WTC11 (cell line): Measurements from ENCODE around the gene COL9A2. TPM values are rescaled to one million over a fixed set of nuclear protein-coding genes. Genes with fewer than 3 reads are reported as not detected.

Source experiments
- ATF1 ChIP-seq: sonication (generic); formaldehyde crosslinking; IDR thresholded peaks from 2 replicates; pipeline ENCODE4 v1.8.1; 2023; ENCODE audit warnings: mild to moderate bottlenecking, moderate library complexity, missing genetic modification reagents
- ATF6 ChIP-seq: sonication (generic); formaldehyde crosslinking; IDR thresholded peaks from 2 replicates; pipeline ENCODE4 v1.8.1; 2023; ENCODE audit warnings: mild to moderate bottlenecking, missing genetic modification reagents
- CREB1 ChIP-seq: sonication (generic); formaldehyde crosslinking; IDR thresholded peaks from 2 replicates; pipeline ENCODE4 v1.8.0; 2023; ENCODE audit warnings: mild to moderate bottlenecking, missing genetic modification reagents
- E2F4 ChIP-seq: sonication (generic); formaldehyde crosslinking; IDR thresholded peaks from 2 replicates; pipeline ENCODE4 v1.8.1; 2022; ENCODE audit warnings: low read depth, mild to moderate bottlenecking, moderate library complexity, missing genetic modification reagents, borderline replicate concordance
- ELF4 ChIP-seq: sonication (generic); formaldehyde crosslinking; IDR thresholded peaks from 2 replicates; pipeline ENCODE4 v1.8.1; 2022; ENCODE audit warnings: low read depth, mild to moderate bottlenecking, moderate library complexity, missing genetic modification reagents
- FOXJ3 ChIP-seq: sonication (generic); formaldehyde crosslinking; IDR thresholded peaks from 2 replicates; pipeline ENCODE4 v1.9.0; 2021; ENCODE audit warnings: missing genetic modification reagents, mild to moderate bottlenecking, borderline replicate concordance
- GTF2I ChIP-seq: fragments of 250-450 bp; sonication (Bioruptor Pico); conservative IDR thresholded peaks from 2 replicates; pipeline ENCODE4 v1.4.0; 2021; ENCODE audit warnings: mild to moderate bottlenecking
- JUN ChIP-seq: sonication (generic); formaldehyde crosslinking; IDR thresholded peaks from 2 replicates; pipeline ENCODE4 v1.8.0; 2023; ENCODE audit warnings: mild to moderate bottlenecking, missing genetic modification reagents
- KAT7 ChIP-seq: sonication (generic); formaldehyde crosslinking; IDR thresholded peaks from 2 replicates; pipeline ENCODE4 v1.8.1; 2023; ENCODE audit warnings: missing genetic modification reagents, mild to moderate bottlenecking, borderline replicate concordance
- NFATC4 ChIP-seq: fragments of 250-450 bp; sonication (Bioruptor Pico); IDR thresholded peaks from 2 replicates; pipeline ENCODE4 v1.9.0; 2021; ENCODE audit warnings: mild to moderate bottlenecking
- NFE2L1 ChIP-seq: sonication (generic); formaldehyde crosslinking; IDR thresholded peaks from 2 replicates; pipeline ENCODE4 v1.8.1; 2023; ENCODE audit warnings: missing genetic modification reagents
- NR2C2 ChIP-seq: sonication (generic); formaldehyde crosslinking; IDR thresholded peaks from 2 replicates; pipeline ENCODE4 v1.8.0; 2022; ENCODE audit warnings: mild to moderate bottlenecking, missing genetic modification reagents
- PRDM15 ChIP-seq: sonication (generic); formaldehyde crosslinking; IDR thresholded peaks from 2 replicates; pipeline ENCODE4 v1.8.0; 2022; ENCODE audit warnings: missing genetic modification reagents
- PRRX2 ChIP-seq: fragments of 250-450 bp; sonication (Bioruptor Pico); IDR thresholded peaks from 2 replicates; pipeline ENCODE4 v1.8.0; 2021; ENCODE audit warnings: mild to moderate bottlenecking
- RELA ChIP-seq: sonication (generic); formaldehyde crosslinking; IDR thresholded peaks from 2 replicates; pipeline ENCODE4 v1.8.1; 2022; ENCODE audit warnings: missing genetic modification reagents, mild to moderate bottlenecking, borderline replicate concordance
- SMAD3 ChIP-seq: sonication (generic); formaldehyde crosslinking; IDR thresholded peaks from 2 replicates; pipeline ENCODE4 v1.8.0; 2022; ENCODE audit warnings: missing genetic modification reagents, mild to moderate bottlenecking, borderline replicate concordance
- STAT6 ChIP-seq: sonication (generic); formaldehyde crosslinking; conservative IDR thresholded peaks from 2 replicates; pipeline ENCODE4 v1.8.1; 2023; ENCODE audit warnings: mild to moderate bottlenecking, low read depth, missing genetic modification reagents, moderate library complexity
- TEAD1 ChIP-seq: sonication (generic); formaldehyde crosslinking; IDR thresholded peaks from 2 replicates; pipeline ENCODE4 v1.8.0; 2022; ENCODE audit warnings: mild to moderate bottlenecking, missing genetic modification reagents
- ZNF263 ChIP-seq: sonication (generic); formaldehyde crosslinking; IDR thresholded peaks from 2 replicates; pipeline ENCODE4 v1.8.1; 2022; ENCODE audit warnings: low read depth, mild to moderate bottlenecking, moderate library complexity, missing genetic modification reagents
- ZNF281 ChIP-seq: sonication (generic); formaldehyde crosslinking; IDR thresholded peaks from 2 replicates; pipeline ENCODE4 v1.8.0; 2023; ENCODE audit warnings: mild to moderate bottlenecking, missing genetic modification reagents
- ZNF425 ChIP-seq: fragments of 250-450 bp; sonication (Bioruptor Pico); conservative IDR thresholded peaks from 2 replicates; pipeline ENCODE4 v1.9.0; 2021; ENCODE audit warnings: mild to moderate bottlenecking
- ZNF671 ChIP-seq: fragments of 250-450 bp; sonication (Bioruptor Pico); IDR thresholded peaks from 2 replicates; pipeline ENCODE4 v1.8.0; 2021; ENCODE audit warnings: mild to moderate bottlenecking
- total RNA-seq: library from RNA; stranded (reverse); gene quantifications from 3 replicates; pipeline ENCODE4 v1.2.3, GENCODE V29; 2021

Gene COL9A2
- total RNA-seq, 1 experiment from 2014 or later: 4.7 TPM

GRCh38 chr1:40257688-40258444 is 59.2 kb downstream of the COL9A2 start, which contains the start of gene ZMPSTE24 (continued):
- TF ChIP-seq RELA (CRISPR knock-in tag) (no peak), ZNF671 (no peak), ZNF281 (peak; percentile 25; the same call in 1 of the 2 replicates), ATF1 (CRISPR knock-in tag) (no peak), ZNF425 (CRISPR knock-in tag) (no peak), NR2C2 (CRISPR knock-in tag) (no peak), NFE2L1 (peak; percentile 23; the same call in 1 of the 2 replicates), E2F4 (CRISPR knock-in tag) (no peak), TEAD1 (CRISPR knock-in tag) (no peak; the same call in 1 of the 2 replicates), GTF2I (CRISPR knock-in tag) (no peak), KAT7 (peak; percentile 60; the same call in 1 of the 2 replicates), ATF6 (no peak), STAT6 (CRISPR knock-in tag) (no peak), CREB1 (peak; percentile 13; the same call in 1 of the 2 replicates), ZNF263 (no peak), NFATC4 (CRISPR knock-in tag) (no peak), FOXJ3 (no peak), ELF4 (CRISPR knock-in tag) (no peak), PRRX2 (CRISPR knock-in tag) (no peak), SMAD3 (CRISPR knock-in tag) (peak; percentile 57; the same call in 1 of the 2 replicates), JUN (CRISPR knock-in tag) (peak; percentile 58; the same call in 1 of the 2 replicates), PRDM15 (CRISPR knock-in tag) (no peak)
